Hepatocyte (in vitro differentiated cells): ENCODE measurements around the gene GALNT13. TPM values are rescaled to one million over a fixed set of nuclear protein-coding genes. Genes with fewer than 3 reads are reported as not detected.

Source experiments
- DNase-seq: peaks from one replicate; pipeline ENCODE4 v3.0.0-alpha.2; 2016; ENCODE audit warnings: low spot score
- H2AFZ ChIP-seq: fragments of 200-600 bp; sonication (generic); 2 replicates; pipeline ENCODE4 v1.6.0; 2016; ENCODE audit warnings: antibody characterized with exemption, mild to moderate bottlenecking
- H3K27ac ChIP-seq: fragments of 200-600 bp; sonication (generic); 2 replicates; pipeline ENCODE4 v1.5.1; 2016; ENCODE audit warnings: mild to moderate bottlenecking
- H3K27me3 ChIP-seq: fragments of 200-600 bp; sonication (generic); 2 replicates; pipeline ENCODE4 v1.6.1; 2016
- H3K36me3 ChIP-seq: fragments of 200-600 bp; sonication (generic); replicated peaks from 2 replicates; pipeline ENCODE4 v1.5.1; 2016; ENCODE audit warnings: low read depth; ENCODE audit not compliant: insufficient read depth
- H3K4me1 ChIP-seq: fragments of 200-600 bp; sonication (generic); 2 replicates; pipeline ENCODE4 v1.5.1; 2016; ENCODE audit warnings: mild to moderate bottlenecking, moderate library complexity; ENCODE audit not compliant: insufficient read depth
- H3K4me2 ChIP-seq: fragments of 200-600 bp; sonication (generic); 2 replicates; pipeline ENCODE4 v1.6.0; 2016
- H3K4me3 ChIP-seq: fragments of 200-600 bp; sonication (generic); 2 replicates; pipeline ENCODE4 v1.5.1; 2016; ENCODE audit warnings: mild to moderate bottlenecking
- H3K79me2 ChIP-seq: fragments of 200-600 bp; sonication (generic); 2 replicates; pipeline ENCODE4 v1.6.0; 2017; ENCODE audit warnings: mild to moderate bottlenecking
- H3K9me2 ChIP-seq: fragments of 200-600 bp; sonication (generic); replicated peaks from 2 replicates; pipeline ENCODE4 v1.6.0; 2017; ENCODE audit warnings: mild to moderate bottlenecking; ENCODE audit not compliant: insufficient read depth
- H3K9me3 ChIP-seq: fragments of 200-600 bp; sonication (generic); 2 replicates; pipeline ENCODE4 v1.5.1; 2016; ENCODE audit warnings: low read depth, mild to moderate bottlenecking
- H4K20me1 ChIP-seq: fragments of 200-600 bp; sonication (generic); 2 replicates; pipeline ENCODE4 v1.6.0; 2016; ENCODE audit warnings: mild to moderate bottlenecking; ENCODE audit not compliant: insufficient read depth, poor library complexity, severe bottlenecking
- CTCF ChIP-seq: fragments of 200-600 bp; sonication (generic); IDR thresholded peaks from 2 replicates; pipeline ENCODE4 v1.5.1; 2016; ENCODE audit warnings: antibody characterized with exemption, mild to moderate bottlenecking; ENCODE audit not compliant: poor library complexity
- EZH2 ChIP-seq: fragments of 200-600 bp; sonication (generic); IDR thresholded peaks from 2 replicates; pipeline ENCODE4 v1.6.1; 2016; ENCODE audit warnings: antibody characterized with exemption, mild to moderate bottlenecking, borderline replicate concordance
- EZH2phosphoT487 ChIP-seq: fragments of 200-600 bp; sonication (generic); IDR thresholded peaks from one replicate; pipeline ENCODE4 v1.6.1; 2018; ENCODE audit warnings: antibody characterized with exemption, mild to moderate bottlenecking, low read depth, moderate library complexity; ENCODE audit not compliant: unreplicated experiment, severe bottlenecking
- WGBS: methylation state at CpG from one replicate; pipeline ENCODE4 v1.1.6; 2016; ENCODE audit warnings: low lambda C conversion rate; ENCODE audit errors: missing lambda C conversion rate; 5-methylcytosine and 5-hydroxymethylcytosine counted together
- polyA plus RNA-seq: library from polyadenylated mRNA; unstranded; fragments of >200 nt; fragmentation: Nextera tagmentation; extraction: Ambion mirVana; gene quantifications from 2 replicates; pipeline ENCODE4 v1.2.1, GENCODE V29; 2016
- total RNA-seq: library from RNA; depleted of rRNA; stranded (reverse); fragments of >200 nt; gene quantifications from 2 replicates; pipeline ENCODE4 v1.2.3, GENCODE V29; 2014

Gene GALNT13
- total and polyA plus RNA-seq, 2 experiments from 2014 or later = 25.6 to 53.5 TPM

- TF ChIP-seq EZH2phosphoT487 = no peak
- TF ChIP-seq EZH2 = no peak
- no peaks in the 10 kb centered on the region for H3K9me3 ChIP-seq
- H3K4me3 ChIP-seq = no peak overlapping the region
- no peak overlapping the region for H3K4me2 ChIP-seq
- no peak overlapping the region for H3K27ac ChIP-seq
- H4K20me1 ChIP-seq = no peaks in the 10 kb centered on the region
- no peaks in the 10 kb centered on the region for H3K27me3 ChIP-seq
- H3K9me2 ChIP-seq = no peaks in the 10 kb centered on the region
- no peaks in the 10 kb centered on the region for H3K36me3 ChIP-seq
- H3K4me1 ChIP-seq = no peaks in the 10 kb centered on the region
- WGBS = 48% methylated on average over 3 of the region's 3 CpGs
- DNase-seq = no peak
- H2AFZ ChIP-seq = no peak overlapping the region
- no peaks in the 10 kb centered on the region for H3K79me2 ChIP-seq
These were observed 466.7 kb downstream of the GALNT13 start for GRCh38 chr2:154338352-154338967.

- Histone ChIP-seq H3K27ac (no peak overlapping the region), H2AFZ (no peak overlapping the region), H4K20me1 (no peaks in the 10 kb centered on the region), H3K36me3 (no peaks in the 10 kb centered on the region), H3K4me2 (no peak overlapping the region), H3K4me3 (no peak overlapping the region), H3K27me3 (no peaks in the 10 kb centered on the region), H3K9me3 (no peaks in the 10 kb centered on the region), H3K9me2 (no peaks in the 10 kb centered on the region), H3K79me2 (no peaks in the 10 kb centered on the region), H3K4me1 (no peaks in the 10 kb centered on the region)
- no peak for TF ChIP-seq EZH2
- TF ChIP-seq CTCF = no peak
- no peak for TF ChIP-seq EZH2phosphoT487
- DNase-seq = no peak
These were observed 471.6 kb downstream of the GALNT13 start for GRCh38 chr2:154343282-154343681.

GRCh38 chr2:154350911-154351310 is 479.2 kb downstream of the GALNT13 start:
- Histone ChIP-seq H3K4me2 (no peak overlapping the region), H3K27ac (no peak overlapping the region), H3K9me2 (no peaks in the 10 kb centered on the region), H2AFZ (no peak overlapping the region), H3K4me1 (no peaks in the 10 kb centered on the region), H4K20me1 (no peaks in the 10 kb centered on the region), H3K36me3 (no peaks in the 10 kb centered on the region), H3K79me2 (no peaks in the 10 kb centered on the region), H3K9me3 (no peaks in the 10 kb centered on the region), H3K4me3 (no peak overlapping the region), H3K27me3 (no peaks in the 10 kb centered on the region)
- TF ChIP-seq CTCF = no peak
- no peak for TF ChIP-seq EZH2phosphoT487
- 92% methylated on average over 3 of the region's 3 CpGs for WGBS
- no peak for DNase-seq

GRCh38 chr2:154361276-154361675 is 489.6 kb downstream of the GALNT13 start:
- TF ChIP-seq CTCF (no peak), EZH2 (no peak), EZH2phosphoT487 (no peak)
- Histone ChIP-seq H4K20me1 (no peaks in the 10 kb centered on the region), H3K9me3 (no peaks in the 10 kb centered on the region), H3K27me3 (no peaks in the 10 kb centered on the region), H3K4me2 (no peak overlapping the region), H3K27ac (no peak overlapping the region), H3K9me2 (no peaks in the 10 kb centered on the region), H2AFZ (no peak overlapping the region), H3K4me1 (no peaks in the 10 kb centered on the region), H3K4me3 (no peak overlapping the region), H3K36me3 (no peaks in the 10 kb centered on the region), H3K79me2 (no peaks in the 10 kb centered on the region)
- no peak for DNase-seq
- WGBS = 97% methylated on average over 2 of the region's 2 CpGs
